HEK293 (cell line): ENCODE data around the gene ACTG1.

ENCODE experiments used
- HOXD13 ChIP-seq: sonication (generic); formaldehyde crosslinking; IDR thresholded peaks from 2 replicates; pipeline ENCODE4 v1.8.0; 2022; ENCODE audit warnings: missing genetic modification reagents, borderline replicate concordance
- KLF9 ChIP-seq: fragments of 450-650 bp; formaldehyde crosslinking; IDR thresholded peaks from 2 replicates; pipeline ENCODE4 v1.5.1; 2016; ENCODE audit warnings: missing biosample characterization, missing genetic modification characterization, low read depth
- OSR2 ChIP-seq: fragments of 450-650 bp; formaldehyde crosslinking; IDR thresholded peaks from 2 replicates; pipeline ENCODE4 v1.5.1; 2016; ENCODE audit warnings: missing biosample characterization, missing genetic modification characterization
- SCRT1 ChIP-seq: fragments of 450-650 bp; formaldehyde crosslinking; IDR thresholded peaks from 2 replicates; pipeline ENCODE4 v1.5.1; 2016; ENCODE audit warnings: missing biosample characterization, missing genetic modification characterization, borderline replicate concordance
- SP3 ChIP-seq: fragments of 450-650 bp; formaldehyde crosslinking; IDR thresholded peaks from 2 replicates; pipeline ENCODE4 v1.5.1; 2016; ENCODE audit warnings: missing biosample characterization, missing genetic modification characterization
- ZBTB17 ChIP-seq: fragments of 450-650 bp; formaldehyde crosslinking; IDR thresholded peaks from 2 replicates; pipeline ENCODE4 v1.5.1; 2016; ENCODE audit warnings: missing biosample characterization, missing genetic modification characterization
- ZFP41 ChIP-seq: fragments of 450-650 bp; formaldehyde crosslinking; IDR thresholded peaks from 2 replicates; pipeline ENCODE4 v1.5.1; 2016; ENCODE audit warnings: missing biosample characterization, missing genetic modification characterization, borderline replicate concordance
- ZNF132 ChIP-seq: fragments of 450-650 bp; formaldehyde crosslinking; IDR thresholded peaks from 2 replicates; pipeline ENCODE4 v1.5.1; 2017; ENCODE audit warnings: missing biosample characterization, missing genetic modification characterization, borderline replicate concordance
- ZNF146 ChIP-seq: fragments of 450-650 bp; formaldehyde crosslinking; IDR thresholded peaks from 2 replicates; pipeline ENCODE4 v1.5.1; 2016; ENCODE audit warnings: missing biosample characterization, missing genetic modification characterization
- ZNF19 ChIP-seq: fragments of 450-650 bp; formaldehyde crosslinking; IDR thresholded peaks from 2 replicates; pipeline ENCODE4; 2016; ENCODE audit warnings: missing biosample characterization, missing genetic modification characterization, low read depth
- ZNF274 ChIP-seq, 2 experiments: fragments of 200-500 bp in 1 of 2; fragments of 450-650 bp in 1 of 2; sonication (Bioruptor generic) in 1 of 2; formaldehyde crosslinking in 1 of 2; IDR thresholded peaks; 2 replicates each; pipeline versions ENCODE4 v1.5.1 to v1.6.1; 2014 to 2016; ENCODE audit warnings: borderline replicate concordance in 1 of 2, inconsistent platforms in 1 of 2, low read length in 1 of 2, missing biosample characterization in 1 of 2, missing genetic modification characterization in 1 of 2
- ZNF292 ChIP-seq: fragments of 450-650 bp; formaldehyde crosslinking; IDR thresholded peaks from 2 replicates; pipeline ENCODE4 v1.5.1; 2016; ENCODE audit warnings: low read depth, missing biosample characterization, missing genetic modification characterization, borderline replicate concordance
- ZNF391 ChIP-seq: fragments of 450-650 bp; formaldehyde crosslinking; IDR thresholded peaks from 2 replicates; pipeline ENCODE4 v1.5.1; 2016; ENCODE audit warnings: low read depth, missing biosample characterization, missing genetic modification characterization, borderline replicate concordance
- ZNF404 ChIP-seq: fragments of 450-650 bp; formaldehyde crosslinking; IDR thresholded peaks from 2 replicates; pipeline ENCODE4 v1.5.1; 2017; ENCODE audit warnings: missing biosample characterization, missing genetic modification characterization
- ZNF426 ChIP-seq: fragments of 450-650 bp; formaldehyde crosslinking; IDR thresholded peaks from 2 replicates; pipeline ENCODE4 v1.5.1; 2017; ENCODE audit warnings: missing biosample characterization, missing genetic modification characterization, mild to moderate bottlenecking, inconsistent platforms, moderate library complexity
- ZNF529 ChIP-seq: fragments of 450-650 bp; formaldehyde crosslinking; IDR thresholded peaks from 2 replicates; pipeline ENCODE4 v1.5.1; 2017; ENCODE audit warnings: missing genetic modification characterization, missing biosample characterization; ENCODE audit not compliant: insufficient replicate concordance
- ZNF530 ChIP-seq: fragments of 450-650 bp; formaldehyde crosslinking; IDR thresholded peaks from 2 replicates; pipeline ENCODE4 v1.5.1; 2016; ENCODE audit warnings: low read depth, missing biosample characterization, missing genetic modification characterization
- ZNF548 ChIP-seq: fragments of 450-650 bp; formaldehyde crosslinking; IDR thresholded peaks from 2 replicates; pipeline ENCODE4 v1.5.1; 2016; ENCODE audit warnings: missing biosample characterization, missing genetic modification characterization
- ZNF555 ChIP-seq: fragments of 450-650 bp; formaldehyde crosslinking; conservative IDR thresholded peaks from 2 replicates; pipeline ENCODE4 v1.5.1; 2017; ENCODE audit warnings: missing biosample characterization, mild to moderate bottlenecking, missing genetic modification characterization, inconsistent platforms
- ZNF561 ChIP-seq: fragments of 450-650 bp; IDR thresholded peaks from 2 replicates; pipeline ENCODE4 v1.5.1; 2018; ENCODE audit warnings: missing biosample characterization, missing genetic modification characterization, borderline replicate concordance
- ZNF571 ChIP-seq: fragments of 450-650 bp; formaldehyde crosslinking; IDR thresholded peaks from 2 replicates; pipeline ENCODE4 v1.5.0; 2017; ENCODE audit warnings: missing biosample characterization, missing genetic modification characterization
- ZNF677 ChIP-seq: fragments of 450-650 bp; IDR thresholded peaks from 2 replicates; pipeline ENCODE4 v1.5.0; 2018; ENCODE audit warnings: missing biosample characterization, mild to moderate bottlenecking, missing genetic modification characterization, moderate library complexity
- ZNF830 ChIP-seq: fragments of 450-650 bp; IDR thresholded peaks from 2 replicates; pipeline ENCODE4 v1.5.0; 2018; ENCODE audit warnings: missing biosample characterization, missing genetic modification characterization, low read depth, mild to moderate bottlenecking, moderate library complexity
- TF ChIP-seq, protein P1 (sequence below): fragments of 450-650 bp; formaldehyde crosslinking; IDR thresholded peaks from 2 replicates; pipeline ENCODE4 v1.5.1; 2016; ENCODE audit warnings: missing biosample characterization, missing genetic modification characterization
- TF ChIP-seq, protein P2 (sequence below): fragments of 450-650 bp; formaldehyde crosslinking; IDR thresholded peaks from 2 replicates; pipeline ENCODE4 v1.5.1; 2016; ENCODE audit warnings: missing biosample characterization, missing genetic modification characterization
- TF ChIP-seq, protein P3 (sequence below): fragments of 450-650 bp; formaldehyde crosslinking; IDR thresholded peaks from 2 replicates; pipeline ENCODE4 v1.5.1; 2017; ENCODE audit warnings: missing biosample characterization, missing genetic modification characterization
- TF ChIP-seq, protein P4 (sequence below): fragments of 450-650 bp; formaldehyde crosslinking; IDR thresholded peaks from 2 replicates; pipeline ENCODE4 v1.5.1; 2016; ENCODE audit warnings: missing biosample characterization, missing genetic modification characterization
- TF ChIP-seq, protein P5 (sequence below): fragments of 450-650 bp; formaldehyde crosslinking; IDR thresholded peaks from 2 replicates; pipeline ENCODE4 v1.5.1; 2016; ENCODE audit warnings: missing biosample characterization, missing genetic modification characterization, low read depth
- TF ChIP-seq, protein P6 (sequence below): fragments of 450-650 bp; formaldehyde crosslinking; IDR thresholded peaks from 2 replicates; pipeline ENCODE4 v1.5.1; 2017; ENCODE audit warnings: missing biosample characterization, missing genetic modification characterization

ACTG1 gene

DNA sequence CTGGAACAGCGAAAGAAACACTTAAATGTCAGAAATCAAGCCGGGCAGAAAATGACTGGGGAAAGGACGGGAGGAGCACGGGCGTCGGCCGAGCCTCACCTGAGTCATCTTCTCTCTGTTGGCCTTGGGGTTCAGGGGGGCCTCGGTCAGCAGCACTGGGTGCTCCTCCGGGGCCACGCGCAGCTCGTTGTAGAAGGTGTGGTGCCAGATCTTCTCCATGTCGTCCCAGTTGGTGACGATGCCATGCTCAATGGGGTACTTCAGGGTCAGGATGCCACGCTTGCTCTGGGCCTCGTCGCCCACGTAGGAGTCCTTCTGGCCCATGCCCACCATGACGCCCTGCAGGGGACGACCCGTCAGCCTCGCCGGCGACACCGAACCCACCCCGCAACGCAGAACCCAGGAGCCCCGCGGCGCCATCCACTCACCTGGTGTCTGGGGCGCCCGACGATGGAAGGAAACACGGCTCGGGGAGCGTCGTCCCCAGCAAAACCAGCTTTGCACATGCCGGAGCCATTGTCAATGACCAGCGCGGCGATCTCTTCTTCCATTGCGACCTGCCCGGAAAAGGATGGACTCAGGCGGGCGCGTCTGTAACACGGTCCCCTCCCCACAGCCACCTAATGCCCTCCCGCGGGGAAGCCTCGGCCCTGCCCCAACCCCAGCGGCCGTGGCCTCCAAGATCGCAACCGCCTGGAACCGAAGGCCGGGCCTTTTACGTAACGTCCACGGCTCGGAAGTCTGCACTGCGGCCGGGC is 616 bp downstream of the ACTG1 start (continued):
- TF ChIP-seq, protein P1, sequence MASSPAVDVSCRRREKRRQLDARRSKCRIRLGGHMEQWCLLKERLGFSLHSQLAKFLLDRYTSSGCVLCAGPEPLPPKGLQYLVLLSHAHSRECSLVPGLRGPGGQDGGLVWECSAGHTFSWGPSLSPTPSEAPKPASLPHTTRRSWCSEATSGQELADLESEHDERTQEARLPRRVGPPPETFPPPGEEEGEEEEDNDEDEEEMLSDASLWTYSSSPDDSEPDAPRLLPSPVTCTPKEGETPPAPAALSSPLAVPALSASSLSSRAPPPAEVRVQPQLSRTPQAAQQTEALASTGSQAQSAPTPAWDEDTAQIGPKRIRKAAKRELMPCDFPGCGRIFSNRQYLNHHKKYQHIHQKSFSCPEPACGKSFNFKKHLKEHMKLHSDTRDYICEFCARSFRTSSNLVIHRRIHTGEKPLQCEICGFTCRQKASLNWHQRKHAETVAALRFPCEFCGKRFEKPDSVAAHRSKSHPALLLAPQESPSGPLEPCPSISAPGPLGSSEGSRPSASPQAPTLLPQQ, result no peak
- TF ChIP-seq SP3 (tag by site-specific recombination), result 0 out of 2 replicates have a peak, but pooled peaks have one; percentile 46
- no peak for TF ChIP-seq ZNF530 (tag by site-specific recombination)
- TF ChIP-seq ZNF292 (tag by site-specific recombination), result no peak
- no peak for TF ChIP-seq ZNF404 (tag by site-specific recombination)
- no peak for TF ChIP-seq ZNF529 (tag by site-specific recombination)
- TF ChIP-seq ZBTB17 (tag by site-specific recombination), result no peak
- no peak for TF ChIP-seq ZNF132
- TF ChIP-seq ZNF571 (tag by site-specific recombination), result no peak
- no peak for TF ChIP-seq ZNF426 (tag by site-specific recombination)
- TF ChIP-seq HOXD13 (CRISPR knock-in tag), result no peak; the same call in 1 of the 2 replicates
- TF ChIP-seq ZNF274 (IDR thresholded peaks at IDR 0.05; ENCODE audit: low read length), result no peak
- TF ChIP-seq ZNF274 (tag by site-specific recombination; IDR thresholded peaks at IDR 0.05; ENCODE audit: borderline replicate concordance), result no peak
- TF ChIP-seq ZFP41, result no peak
- no peak for TF ChIP-seq ZNF677 (tag by site-specific recombination)
- TF ChIP-seq, protein P2, sequence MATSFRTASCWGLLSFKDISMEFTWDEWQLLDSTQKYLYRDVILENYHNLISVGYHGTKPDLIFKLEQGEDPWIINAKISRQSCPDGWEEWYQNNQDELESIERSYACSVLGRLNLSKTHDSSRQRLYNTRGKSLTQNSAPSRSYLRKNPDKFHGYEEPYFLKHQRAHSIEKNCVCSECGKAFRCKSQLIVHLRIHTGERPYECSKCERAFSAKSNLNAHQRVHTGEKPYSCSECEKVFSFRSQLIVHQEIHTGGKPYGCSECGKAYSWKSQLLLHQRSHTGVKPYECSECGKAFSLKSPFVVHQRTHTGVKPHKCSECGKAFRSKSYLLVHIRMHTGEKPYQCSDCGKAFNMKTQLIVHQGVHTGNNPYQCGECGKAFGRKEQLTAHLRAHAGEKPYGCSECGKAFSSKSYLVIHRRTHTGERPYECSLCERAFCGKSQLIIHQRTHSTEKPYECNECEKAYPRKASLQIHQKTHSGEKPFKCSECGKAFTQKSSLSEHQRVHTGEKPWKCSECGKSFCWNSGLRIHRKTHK (tag by site-specific recombination), result no peak
- TF ChIP-seq OSR2 (tag by site-specific recombination), result no peak
- TF ChIP-seq ZNF830 (tag by site-specific recombination), result no peak
- TF ChIP-seq ZNF19, result no peak
- no peak for TF ChIP-seq ZNF555 (tag by site-specific recombination)
- no peak for TF ChIP-seq ZNF548 (tag by site-specific recombination)
- no peak for TF ChIP-seq ZNF561 (tag by site-specific recombination)
- TF ChIP-seq, protein P3, sequence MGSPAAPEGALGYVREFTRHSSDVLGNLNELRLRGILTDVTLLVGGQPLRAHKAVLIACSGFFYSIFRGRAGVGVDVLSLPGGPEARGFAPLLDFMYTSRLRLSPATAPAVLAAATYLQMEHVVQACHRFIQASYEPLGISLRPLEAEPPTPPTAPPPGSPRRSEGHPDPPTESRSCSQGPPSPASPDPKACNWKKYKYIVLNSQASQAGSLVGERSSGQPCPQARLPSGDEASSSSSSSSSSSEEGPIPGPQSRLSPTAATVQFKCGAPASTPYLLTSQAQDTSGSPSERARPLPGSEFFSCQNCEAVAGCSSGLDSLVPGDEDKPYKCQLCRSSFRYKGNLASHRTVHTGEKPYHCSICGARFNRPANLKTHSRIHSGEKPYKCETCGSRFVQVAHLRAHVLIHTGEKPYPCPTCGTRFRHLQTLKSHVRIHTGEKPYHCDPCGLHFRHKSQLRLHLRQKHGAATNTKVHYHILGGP, result no peak
- no peak; the same call in 1 of the 2 replicates for TF ChIP-seq ZNF391
- TF ChIP-seq, protein P4, sequence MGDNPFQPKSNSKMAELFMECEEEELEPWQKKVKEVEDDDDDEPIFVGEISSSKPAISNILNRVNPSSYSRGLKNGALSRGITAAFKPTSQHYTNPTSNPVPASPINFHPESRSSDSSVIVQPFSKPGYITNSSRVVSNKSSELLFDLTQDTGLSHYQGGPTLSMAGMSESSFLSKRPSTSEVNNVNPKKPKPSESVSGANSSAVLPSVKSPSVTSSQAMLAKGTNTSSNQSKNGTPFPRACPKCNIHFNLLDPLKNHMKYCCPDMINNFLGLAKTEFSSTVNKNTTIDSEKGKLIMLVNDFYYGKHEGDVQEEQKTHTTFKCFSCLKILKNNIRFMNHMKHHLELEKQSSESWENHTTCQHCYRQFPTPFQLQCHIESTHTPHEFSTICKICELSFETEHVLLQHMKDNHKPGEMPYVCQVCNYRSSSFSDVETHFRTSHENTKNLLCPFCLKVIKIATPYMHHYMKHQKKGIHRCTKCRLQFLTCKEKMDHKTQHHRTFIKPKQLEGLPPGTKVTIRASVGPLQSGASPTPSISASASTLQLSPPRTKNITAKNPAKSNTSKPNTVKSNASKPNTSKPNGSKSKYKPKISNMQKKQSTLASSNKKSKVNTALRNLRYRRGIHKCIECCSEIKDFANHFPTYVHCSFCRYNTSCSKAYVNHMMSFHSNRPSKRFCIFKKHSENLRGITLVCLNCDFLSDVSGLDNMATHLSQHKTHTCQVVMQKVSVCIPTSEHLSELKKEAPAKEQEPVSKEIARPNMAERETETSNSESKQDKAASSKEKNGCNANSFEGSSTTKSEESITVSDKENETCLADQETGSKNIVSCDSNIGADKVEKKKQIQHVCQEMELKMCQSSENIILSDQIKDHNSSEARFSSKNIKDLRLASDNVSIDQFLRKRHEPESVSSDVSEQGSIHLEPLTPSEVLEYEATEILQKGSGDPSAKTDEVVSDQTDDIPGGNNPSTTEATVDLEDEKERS, result no peak
- TF ChIP-seq SCRT1, result no peak
- TF ChIP-seq KLF9 (tag by site-specific recombination), result no peak
- TF ChIP-seq, protein P5, sequence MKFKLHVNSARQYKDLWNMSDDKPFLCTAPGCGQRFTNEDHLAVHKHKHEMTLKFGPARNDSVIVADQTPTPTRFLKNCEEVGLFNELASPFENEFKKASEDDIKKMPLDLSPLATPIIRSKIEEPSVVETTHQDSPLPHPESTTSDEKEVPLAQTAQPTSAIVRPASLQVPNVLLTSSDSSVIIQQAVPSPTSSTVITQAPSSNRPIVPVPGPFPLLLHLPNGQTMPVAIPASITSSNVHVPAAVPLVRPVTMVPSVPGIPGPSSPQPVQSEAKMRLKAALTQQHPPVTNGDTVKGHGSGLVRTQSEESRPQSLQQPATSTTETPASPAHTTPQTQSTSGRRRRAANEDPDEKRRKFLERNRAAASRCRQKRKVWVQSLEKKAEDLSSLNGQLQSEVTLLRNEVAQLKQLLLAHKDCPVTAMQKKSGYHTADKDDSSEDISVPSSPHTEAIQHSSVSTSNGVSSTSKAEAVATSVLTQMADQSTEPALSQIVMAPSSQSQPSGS (tag by site-specific recombination), result no peak
- TF ChIP-seq, protein P6, sequence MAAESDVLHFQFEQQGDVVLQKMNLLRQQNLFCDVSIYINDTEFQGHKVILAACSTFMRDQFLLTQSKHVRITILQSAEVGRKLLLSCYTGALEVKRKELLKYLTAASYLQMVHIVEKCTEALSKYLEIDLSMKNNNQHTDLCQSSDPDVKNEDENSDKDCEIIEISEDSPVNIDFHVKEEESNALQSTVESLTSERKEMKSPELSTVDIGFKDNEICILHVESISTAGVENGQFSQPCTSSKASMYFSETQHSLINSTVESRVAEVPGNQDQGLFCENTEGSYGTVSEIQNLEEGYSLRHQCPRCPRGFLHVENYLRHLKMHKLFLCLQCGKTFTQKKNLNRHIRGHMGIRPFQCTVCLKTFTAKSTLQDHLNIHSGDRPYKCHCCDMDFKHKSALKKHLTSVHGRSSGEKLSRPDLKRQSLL, result no peak
- no peak for TF ChIP-seq ZNF146 (tag by site-specific recombination)
